Omental fat pad (tissue), 4 donors: Measurements from ENCODE around the gene PARG. TPM values are rescaled to one million over a fixed set of nuclear protein-coding genes. Genes with fewer than 3 reads are reported as not detected.

Source experiments
- ATAC-seq: fragments of 150-250 bp; one replicate; pipeline ENCODE4 v1.9.1; 2016; ENCODE audit warnings: mild to moderate bottlenecking, moderate library complexity; ENCODE audit not compliant: low FRiP score
- DNase-seq: peaks from one replicate; pipeline ENCODE4 v3.0.0-alpha.2; 2019; ENCODE audit warnings: low spot score
- CTCF ChIP-seq, 3 donors: fragments of 450-650 bp; IDR thresholded peaks; one replicate each; pipeline ENCODE4 v1.5.1; 2016 to 2017; ENCODE audit warnings: antibody characterized with exemption in 3 of 3, mild to moderate bottlenecking in 3 of 3, moderate library complexity in 2 of 3
- total RNA-seq, 4 donors: library from RNA; depleted of rRNA; stranded (reverse); fragments of >200 nt; gene quantifications; one replicate each; pipeline ENCODE4 v1.1.0, GENCODE V29; 2016

Gene PARG
- total RNA-seq, 4 donors from 2014 or later: 19.0 to 32.8 (median 21.2) TPM

GRCh38 chr10:49841615-49842332 is 100.1 kb downstream of the PARG start:
- ATAC-seq: no peak
- TF ChIP-seq CTCF (IDR thresholded peaks at IDR 0.05): no peak
- no peak for DNase-seq

GRCh38 chr10:49837685-49838084 is 104.1 kb downstream of the PARG start:
- DNase-seq (no peak), ATAC-seq (no peak)
- no peak for TF ChIP-seq CTCF (IDR thresholded peaks at IDR 0.05)

- no peak for ATAC-seq
- no peak for DNase-seq
- no peak for TF ChIP-seq CTCF (IDR thresholded peaks at IDR 0.05)
Observed at GRCh38 chr10:49837051-49837478, 104.8 kb downstream of the PARG start.

GRCh38 chr10:49834976-49835375 is 106.9 kb downstream of the PARG start:
- DNase-seq (no peak), ATAC-seq (no peak)
- TF ChIP-seq CTCF (IDR thresholded peaks at IDR 0.05): no peak

GRCh38 chr10:49834201-49834600 is 107.6 kb downstream of the PARG start:
- TF ChIP-seq CTCF (IDR thresholded peaks at IDR 0.05): no peak
- ATAC-seq: no peak
- DNase-seq: no peak

GRCh38 chr10:49833168-49833567 is 108.7 kb downstream of the PARG start:
- no peak for ATAC-seq
- no peak for TF ChIP-seq CTCF (IDR thresholded peaks at IDR 0.05)
- no peak for DNase-seq

- ATAC-seq (no peak), DNase-seq (no peak)
Observed at GRCh38 chr10:49831352-49832035, 110.3 kb downstream of the PARG start.

More at GRCh38 chr10:49831352-49832035, 110.3 kb downstream of the PARG start:
- no peak for TF ChIP-seq CTCF (IDR thresholded peaks at IDR 0.05)
